Parathyroid adenoma (tissue), 2 donors: ENCODE measurements around the gene QRSL1.

Source experiments
- H2AFZ ChIP-seq: fragments of 300-600 bp; sonication (generic); one replicate; pipeline ENCODE4 v1.7.0; 2017; ENCODE audit warnings: antibody characterized with exemption, mild to moderate bottlenecking
- H3K27ac ChIP-seq: fragments of 300-600 bp; sonication (generic); one replicate; pipeline ENCODE4 v1.7.0; 2017
- H3K27me3 ChIP-seq: fragments of 300-600 bp; sonication (generic); one replicate; pipeline ENCODE4 v1.7.0; 2017; ENCODE audit warnings: low read length; ENCODE audit not compliant: control insufficient read depth, insufficient read depth
- H3K36me3 ChIP-seq: fragments of 300-600 bp; sonication (generic); one replicate; pipeline ENCODE4 v1.7.0; 2017; ENCODE audit warnings: low read length; ENCODE audit not compliant: control insufficient read depth, insufficient read depth
- H3K4me1 ChIP-seq: fragments of 300-600 bp; sonication (generic); one replicate; pipeline ENCODE4 v1.7.0; 2017; ENCODE audit warnings: control low read depth
- H3K4me2 ChIP-seq: fragments of 300-600 bp; sonication (generic); one replicate; pipeline ENCODE4 v1.7.0; 2017; ENCODE audit warnings: low read length
- H3K4me3 ChIP-seq: fragments of 300-600 bp; sonication (generic); one replicate; pipeline ENCODE4 v1.7.0; 2017; ENCODE audit warnings: low read depth, low read length
- H3K79me2 ChIP-seq: fragments of 300-600 bp; sonication (generic); one replicate; pipeline ENCODE4 v1.7.0; 2017; ENCODE audit warnings: control low read depth
- H3K9ac ChIP-seq: fragments of 300-600 bp; sonication (generic); one replicate; pipeline ENCODE4 v1.7.0; 2017; ENCODE audit warnings: mild to moderate bottlenecking
- H3K9me3 ChIP-seq: fragments of 300-600 bp; sonication (generic); one replicate; pipeline ENCODE4 v1.7.0; 2017; ENCODE audit warnings: low read length; ENCODE audit not compliant: control insufficient read depth
- TF ChIP-seq, protein P1 (sequence below): fragments of 300-600 bp; sonication (generic); IDR thresholded peaks from one replicate; pipeline ENCODE4 v1.7.0; 2017; ENCODE audit warnings: antibody characterized with exemption, mild to moderate bottlenecking
- donor health status: primary hyperparathyroidism.

The QRSL1 gene

DNA sequence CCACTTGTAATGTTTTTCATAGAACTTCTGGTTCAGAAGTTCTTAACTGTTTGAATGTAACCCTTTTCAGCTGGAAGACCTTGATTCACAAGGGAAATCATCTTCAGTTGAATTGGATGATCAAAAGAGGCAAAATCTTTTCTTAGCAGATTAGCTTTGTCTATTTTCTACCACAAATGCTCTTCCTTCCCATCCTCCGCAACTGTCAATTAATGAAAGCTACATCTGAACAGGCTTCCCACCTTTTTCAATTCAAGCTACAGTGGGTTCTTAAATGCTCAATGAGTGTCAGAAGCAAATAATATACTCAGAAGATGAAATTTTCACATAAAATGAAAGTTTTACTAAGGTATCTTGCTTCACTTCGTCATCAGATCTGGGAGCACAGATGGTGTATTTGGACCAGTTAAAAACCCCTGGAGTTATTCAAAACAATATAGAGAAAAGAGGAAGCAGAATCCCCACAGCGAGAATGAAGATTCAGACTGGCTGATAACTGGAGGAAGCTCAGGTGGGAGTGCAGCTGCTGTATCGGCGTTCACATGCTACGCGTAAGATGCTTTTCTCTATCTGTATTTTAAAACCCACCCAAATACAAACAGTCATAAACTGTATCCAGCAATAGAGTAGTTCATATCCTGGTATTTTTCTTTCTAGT is 19.4 kb downstream of the QRSL1 start:
- no peaks in the 10 kb centered on the region for H3K27me3 ChIP-seq
- no peaks in the 10 kb centered on the region for H3K4me1 ChIP-seq
- TF ChIP-seq, protein P1, sequence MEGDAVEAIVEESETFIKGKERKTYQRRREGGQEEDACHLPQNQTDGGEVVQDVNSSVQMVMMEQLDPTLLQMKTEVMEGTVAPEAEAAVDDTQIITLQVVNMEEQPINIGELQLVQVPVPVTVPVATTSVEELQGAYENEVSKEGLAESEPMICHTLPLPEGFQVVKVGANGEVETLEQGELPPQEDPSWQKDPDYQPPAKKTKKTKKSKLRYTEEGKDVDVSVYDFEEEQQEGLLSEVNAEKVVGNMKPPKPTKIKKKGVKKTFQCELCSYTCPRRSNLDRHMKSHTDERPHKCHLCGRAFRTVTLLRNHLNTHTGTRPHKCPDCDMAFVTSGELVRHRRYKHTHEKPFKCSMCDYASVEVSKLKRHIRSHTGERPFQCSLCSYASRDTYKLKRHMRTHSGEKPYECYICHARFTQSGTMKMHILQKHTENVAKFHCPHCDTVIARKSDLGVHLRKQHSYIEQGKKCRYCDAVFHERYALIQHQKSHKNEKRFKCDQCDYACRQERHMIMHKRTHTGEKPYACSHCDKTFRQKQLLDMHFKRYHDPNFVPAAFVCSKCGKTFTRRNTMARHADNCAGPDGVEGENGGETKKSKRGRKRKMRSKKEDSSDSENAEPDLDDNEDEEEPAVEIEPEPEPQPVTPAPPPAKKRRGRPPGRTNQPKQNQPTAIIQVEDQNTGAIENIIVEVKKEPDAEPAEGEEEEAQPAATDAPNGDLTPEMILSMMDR = no peak
- H3K79me2 ChIP-seq = no peaks in the 10 kb centered on the region
- no peak overlapping the region for H3K4me2 ChIP-seq
- H2AFZ ChIP-seq = no peak overlapping the region
- no peak overlapping the region for H3K4me3 ChIP-seq
- no peaks in the 10 kb centered on the region for H3K9me3 ChIP-seq
- no peak overlapping the region for H3K27ac ChIP-seq
- no peaks in the 10 kb centered on the region for H3K36me3 ChIP-seq
- H3K9ac ChIP-seq = no peak overlapping the region

DNA sequence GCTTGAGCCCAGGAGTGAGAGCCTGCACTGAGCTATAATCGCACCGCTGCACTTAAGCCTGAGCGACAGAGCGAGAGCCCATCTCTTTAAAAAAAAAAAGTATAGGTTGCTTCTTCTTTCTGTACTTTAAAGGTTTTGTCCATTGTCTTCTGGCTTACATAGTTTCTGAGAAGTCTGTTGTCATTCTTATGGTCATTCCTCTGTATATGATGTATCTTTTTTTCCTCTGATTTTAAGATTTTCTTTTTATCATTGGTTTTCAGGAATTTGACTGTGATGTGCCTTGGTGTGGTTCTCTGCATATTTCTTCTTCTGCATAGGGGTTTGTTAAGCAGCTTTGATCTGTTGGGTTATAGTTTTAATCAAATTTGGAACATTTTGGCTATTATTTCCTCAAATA is 29.1 kb downstream of the QRSL1 start:
- Histone ChIP-seq H3K9ac (no peak overlapping the region), H3K27me3 (no peaks in the 10 kb centered on the region), H3K79me2 (no peaks in the 10 kb centered on the region), H2AFZ (no peak overlapping the region), H3K9me3 (no peaks in the 10 kb centered on the region), H3K4me1 (no peaks in the 10 kb centered on the region), H3K4me3 (no peak overlapping the region), H3K36me3 (no peaks in the 10 kb centered on the region), H3K4me2 (no peak overlapping the region), H3K27ac (no peak overlapping the region)
- TF ChIP-seq, protein P1 = no peak

DNA sequence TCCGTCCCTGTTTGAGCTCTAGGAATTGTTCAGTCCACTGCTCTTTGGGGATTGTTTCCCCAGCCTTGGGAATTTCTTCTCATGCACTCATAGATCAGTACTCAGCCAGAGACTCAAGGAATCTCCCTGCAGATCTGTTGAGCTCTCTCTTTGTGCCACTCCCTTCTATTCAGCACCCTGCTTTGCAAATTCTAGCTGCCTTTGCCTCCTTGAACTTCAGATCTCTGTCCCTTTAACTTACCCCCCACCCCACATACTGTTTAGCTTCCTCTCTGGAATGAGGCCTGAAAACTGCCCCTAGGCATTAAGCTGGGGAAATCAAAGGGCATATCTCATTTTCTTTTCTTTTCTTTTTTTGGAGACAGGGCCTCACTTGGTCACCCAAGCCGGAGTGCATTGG is 30.5 kb downstream of the QRSL1 start:
- H3K36me3 ChIP-seq = no peaks in the 10 kb centered on the region
- H3K27ac ChIP-seq = no peak overlapping the region
- no peak overlapping the region for H3K4me3 ChIP-seq
- no peaks in the 10 kb centered on the region for H3K79me2 ChIP-seq
- no peaks in the 10 kb centered on the region for H3K27me3 ChIP-seq
- no peak overlapping the region for H3K9ac ChIP-seq
- no peak overlapping the region for H3K4me2 ChIP-seq
- no peaks in the 10 kb centered on the region for H3K9me3 ChIP-seq
- TF ChIP-seq, protein P1 = no peak
- no peaks in the 10 kb centered on the region for H3K4me1 ChIP-seq
- no peak overlapping the region for H2AFZ ChIP-seq

DNA sequence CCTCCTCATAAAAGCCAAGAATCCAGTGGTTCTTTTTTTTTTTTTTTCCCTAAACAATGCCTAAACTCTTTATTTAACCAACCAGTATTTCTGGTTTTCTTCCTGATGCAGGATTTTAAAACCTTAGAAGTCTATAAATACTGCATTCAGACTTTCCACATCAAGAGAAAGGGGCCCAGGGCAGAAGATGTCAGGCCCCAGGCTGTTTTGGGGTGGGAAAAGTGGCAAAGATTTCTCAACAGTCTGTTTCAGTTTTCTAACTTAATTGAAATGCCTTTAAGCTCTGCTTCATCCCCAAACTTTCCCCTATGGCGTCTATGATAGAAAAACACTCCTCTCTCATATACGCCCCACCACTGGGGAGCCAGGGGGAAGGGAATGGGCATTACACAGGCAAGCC is 33.1 kb downstream of the QRSL1 start:
- Histone ChIP-seq H3K9me3 (no peaks in the 10 kb centered on the region), H3K36me3 (no peaks in the 10 kb centered on the region), H3K27ac (no peak overlapping the region), H3K79me2 (no peaks in the 10 kb centered on the region), H3K4me2 (no peak overlapping the region), H3K9ac (no peak overlapping the region), H3K27me3 (no peaks in the 10 kb centered on the region), H2AFZ (no peak overlapping the region), H3K4me1 (no peaks in the 10 kb centered on the region), H3K4me3 (no peak overlapping the region)
- TF ChIP-seq, protein P1 = no peak
